OCI-LY7 (cell line): ENCODE results near the gene PLXDC1. TPM values are rescaled to one million over a fixed set of nuclear protein-coding genes. Genes with fewer than 3 reads are reported as not detected.

Experiments
- BruUV-seq: library from RNA; stranded (reverse); fragments of 400-500 nt; replicated peaks from 2 replicates; lab custom pipeline; 2021; lab: Mats Ljungman, UMichigan
- CTCF ChIA-PET: fragments of 300-600 bp; sonication (Branson Sonifier 250); formaldehyde crosslinking; loops from one replicate; lab custom pipeline; 2022; ENCODE audit warnings: antibody characterized with exemption; ENCODE audit not compliant: unreplicated experiment; lab: Charles Lee
- POLR2A ChIA-PET: fragments of 300-600 bp; sonication (Branson Sonifier 250); formaldehyde crosslinking; loops from one replicate; lab custom pipeline; 2022; ENCODE audit warnings: antibody characterized with exemption; lab: Charles Lee
- DNase-seq: peaks from one replicate; pipeline ENCODE4 v3.0.0-alpha.2; 2015; ENCODE audit warnings: low spot score
- H2AFZ ChIP-seq: fragments of 200-600 bp; sonication (generic), shearing (Covaris generic); 2 replicates; pipeline ENCODE4 v1.6.1; 2014; ENCODE audit warnings: mild to moderate bottlenecking, antibody characterized with exemption, low read length, moderate library complexity
- H3K27ac ChIP-seq: fragments of 200-600 bp; sonication (generic); 2 replicates; pipeline ENCODE4 v1.5.1; 2014; ENCODE audit warnings: mixed run types, low read depth, mild to moderate bottlenecking, moderate library complexity, low read length, inconsistent platforms; ENCODE audit not compliant: poor library complexity, severe bottlenecking
- H3K36me3 ChIP-seq: fragments of 200-600 bp; sonication (generic); 2 replicates; pipeline ENCODE4 v1.6.1; 2014; ENCODE audit warnings: mild to moderate bottlenecking, antibody characterized with exemption, low read length, moderate library complexity, mixed read lengths; ENCODE audit not compliant: insufficient read depth
- H3K4me1 ChIP-seq: fragments of 200-600 bp; sonication (generic); 2 replicates; pipeline ENCODE4 v1.5.1; 2014; ENCODE audit warnings: mild to moderate bottlenecking, low read length; ENCODE audit not compliant: insufficient read depth, poor library complexity, severe bottlenecking
- H3K4me2 ChIP-seq: fragments of 200-600 bp; sonication (generic); 2 replicates; pipeline ENCODE4 v1.6.1; 2014; ENCODE audit warnings: mild to moderate bottlenecking, low read length
- H3K4me3 ChIP-seq: fragments of 200-600 bp; sonication (generic); 2 replicates; pipeline ENCODE4 v1.5.1; 2014; ENCODE audit warnings: mild to moderate bottlenecking, low read depth, low read length; ENCODE audit not compliant: poor library complexity, severe bottlenecking
- H3K79me2 ChIP-seq: fragments of 200-600 bp; sonication (generic); 2 replicates; pipeline ENCODE4 v1.6.1; 2016; ENCODE audit warnings: low read depth, mild to moderate bottlenecking, low read length, moderate library complexity, mixed read lengths; ENCODE audit not compliant: insufficient read depth
- H3K9me2 ChIP-seq: fragments of 200-600 bp; sonication (generic); 2 replicates; pipeline ENCODE4 v1.6.1; 2016; ENCODE audit warnings: mild to moderate bottlenecking, low read length, mixed read lengths; ENCODE audit not compliant: insufficient read depth
- H3K9me3 ChIP-seq: fragments of 200-600 bp; sonication (generic); 2 replicates; pipeline ENCODE4 v1.6.1; 2014; ENCODE audit warnings: mild to moderate bottlenecking, mixed run types, low read length, mixed read lengths
- H4K20me1 ChIP-seq: fragments of 200-600 bp; sonication (generic); 2 replicates; pipeline ENCODE4 v1.6.1; 2014; ENCODE audit warnings: mild to moderate bottlenecking, antibody characterized with exemption, low read length, moderate library complexity, mixed read lengths; ENCODE audit not compliant: insufficient read depth
- CTCF ChIP-seq: fragments of 200-600 bp; sonication (generic); conservative IDR thresholded peaks from 2 replicates; pipeline ENCODE4 v1.5.1; 2014; ENCODE audit warnings: mild to moderate bottlenecking, antibody characterized with exemption, low read length, moderate library complexity, mixed read lengths
- EZH2phosphoT487 ChIP-seq: fragments of 200-600 bp; sonication (generic); IDR thresholded peaks from 2 replicates; pipeline ENCODE4 v1.6.1; 2018; ENCODE audit warnings: low read depth, borderline replicate concordance, mild to moderate bottlenecking, mixed run types, antibody characterized with exemption, low read length, moderate library complexity, mixed read lengths
- intact Hi-C: fragments of 100-400 bp; cut with micrococcal nuclease; formaldehyde crosslinking; loops from one replicate; pipeline ENCODE4 v1.10.0; 2022; ENCODE audit not compliant: unreplicated experiment
- total RNA-seq, 2 experiments: library from RNA; depleted of rRNA in 1 of 2; stranded (reverse); fragments of >200 nt in 1 of 2; shearing (Covaris generic) in 1 of 2; gene quantifications; 2 replicates each; pipeline ENCODE4 v1.2.3, GENCODE V29; 2014 to 2022

Gene PLXDC1
- total RNA-seq, 2 experiments from 2014 or later, result 0.13 to 0.67 TPM

GRCh38 chr17:39114723-39115122 is 36.7 kb downstream of the PLXDC1 start:
- POLR2A ChIA-PET, result no interaction called here
- CTCF ChIA-PET, result no interaction called here
- no TSS peak for BruUV-seq

GRCh38 chr17:39113871-39114270 is 37.6 kb downstream of the PLXDC1 start:
- Histone ChIP-seq H2AFZ (no peak overlapping the region), H4K20me1 (no peaks in the 10 kb centered on the region), H3K36me3 (no peaks in the 10 kb centered on the region), H3K27ac (no peak overlapping the region), H3K4me2 (no peak overlapping the region), H3K9me2 (no peaks in the 10 kb centered on the region), H3K79me2 (no peaks in the 10 kb centered on the region), H3K9me3 (no peaks in the 10 kb centered on the region), H3K4me1 (peaks cover 13% of the 10 kb centered on the region), H3K4me3 (no peak overlapping the region)
- no peak for DNase-seq
- TF ChIP-seq CTCF, result no peak
- no peak for TF ChIP-seq EZH2phosphoT487
- ChIA-PET POLR2A (no interaction called here), CTCF (no interaction called here)
- no TSS peak for BruUV-seq
- intact Hi-C loops, result no loop called here

More at GRCh38 chr17:39114723-39115122, 36.7 kb downstream of the PLXDC1 start:
- Histone ChIP-seq H2AFZ (no peak overlapping the region), H3K4me2 (no peak overlapping the region), H3K36me3 (no peaks in the 10 kb centered on the region), H3K27ac (no peak overlapping the region), H3K4me3 (no peak overlapping the region), H4K20me1 (no peaks in the 10 kb centered on the region), H3K9me3 (no peaks in the 10 kb centered on the region), H3K4me1 (peaks cover 21% of the 10 kb centered on the region), H3K79me2 (no peaks in the 10 kb centered on the region), H3K9me2 (no peaks in the 10 kb centered on the region)
- intact Hi-C loops, result no loop called here
- TF ChIP-seq CTCF, result no peak
- no peak for TF ChIP-seq EZH2phosphoT487
- DNase-seq, result no peak

GRCh38 chr17:39110435-39111136 is 40.9 kb downstream of the PLXDC1 start:
- Histone ChIP-seq H3K27ac (no peak overlapping the region), H3K4me1 (no peaks in the 10 kb centered on the region), H3K9me3 (no peaks in the 10 kb centered on the region), H3K9me2 (no peaks in the 10 kb centered on the region), H3K36me3 (no peaks in the 10 kb centered on the region), H3K4me2 (no peak overlapping the region), H2AFZ (no peak overlapping the region), H3K4me3 (no peak overlapping the region), H4K20me1 (no peaks in the 10 kb centered on the region), H3K79me2 (no peaks in the 10 kb centered on the region)
- ChIA-PET POLR2A (no interaction called here), CTCF (no interaction called here)
- intact Hi-C loops, result no loop called here
- BruUV-seq, result no TSS peak
- no peak for TF ChIP-seq CTCF
- TF ChIP-seq EZH2phosphoT487, result no peak
- DNase-seq, result no peak
